Thymus (tissue), 11 donors: ENCODE data around the gene TMED8. TPM values are rescaled to one million over a fixed set of nuclear protein-coding genes. Genes with fewer than 3 reads are reported as not detected.
"Not testable (repeated sequence)": the region's sequence is repeated elsewhere in the genome, so short reads cannot be mapped to it uniquely, and the experiment has no call there.

Source experiments
- DNase-seq, 9 donors: peaks; one replicate each; pipeline ENCODE4 v3.0.0-alpha.2; 2013; ENCODE audit warnings: low spot score in 9 of 9, low read depth in 6 of 9, missing footprints in 1 of 9
- H3K27ac ChIP-seq, 2 donors: one replicate each; pipeline ENCODE4 v1.5.1; 2013; ENCODE audit warnings: control low read depth in 1 of 2, low read depth in 1 of 2, low read length in 1 of 2, mild to moderate bottlenecking in 1 of 2, moderate library complexity in 1 of 2
- H3K27me3 ChIP-seq, 2 donors: one replicate each; pipeline ENCODE4 v1.5.1; 2013; ENCODE audit warnings: low read length in 1 of 2; ENCODE audit not compliant: control insufficient read depth in 2 of 2, insufficient read depth in 1 of 2
- H3K36me3 ChIP-seq, 2 donors: one replicate each; pipeline ENCODE4 v1.5.1; 2013; ENCODE audit warnings: low read length in 1 of 2, mild to moderate bottlenecking in 1 of 2, moderate library complexity in 1 of 2; ENCODE audit not compliant: control insufficient read depth in 2 of 2, insufficient read depth in 2 of 2
- H3K4me1 ChIP-seq, 2 donors: one replicate each; pipeline ENCODE4 v1.5.1; 2013; ENCODE audit warnings: low read length in 2 of 2; ENCODE audit not compliant: control insufficient read depth in 2 of 2, insufficient read depth in 2 of 2
- H3K4me3 ChIP-seq, 2 donors: one replicate each; pipeline ENCODE4 v1.5.1; 2013; ENCODE audit warnings: low read length in 2 of 2, control low read depth in 1 of 2, mild to moderate bottlenecking in 1 of 2
- H3K9me3 ChIP-seq, 2 donors: one replicate each; pipeline ENCODE4 v1.5.1; 2013; ENCODE audit warnings: low read length in 1 of 2, mild to moderate bottlenecking in 1 of 2; ENCODE audit not compliant: control insufficient read depth in 2 of 2, insufficient read depth in 1 of 2
- WGBS: extraction: QIAGEN DNeasy Blood & Tissue Kit; methylation state at CpG from one replicate; pipeline ENCODE4 v1.1.7; 2013; 5-methylcytosine and 5-hydroxymethylcytosine counted together
- polyA plus RNA-seq: library from polyadenylated mRNA; stranded (reverse); fragments of 200-250 nt; gene quantifications from one replicate; pipeline ENCODE4 v1.2.3, GENCODE V29; 2013
- total RNA-seq: library from RNA; stranded (reverse); fragments of 120-200 nt; gene quantifications from one replicate; pipeline ENCODE4 v1.2.4, GENCODE V29; 2013
- donor health status: healthy.

Gene TMED8
- total and polyA plus RNA-seq, 2 donors = 7.0 to 10.0 TPM

- Histone ChIP-seq H3K4me3 (no peak overlapping the region), H3K9me3 (no peaks in the 10 kb centered on the region), H3K27ac (no peak overlapping the region), H3K4me1 (peaks cover 3 to 12% of the 10 kb centered on the region in 2 donors), H3K27me3 (no peaks in the 10 kb centered on the region), H3K36me3 (no peaks in the 10 kb centered on the region)
- no peak for DNase-seq
- 98% methylated on average over 5 of the region's 5 CpGs for WGBS
These were observed 53.9 kb downstream of the TMED8 start for GRCh38 chr14:77322951-77323350.

DNA sequence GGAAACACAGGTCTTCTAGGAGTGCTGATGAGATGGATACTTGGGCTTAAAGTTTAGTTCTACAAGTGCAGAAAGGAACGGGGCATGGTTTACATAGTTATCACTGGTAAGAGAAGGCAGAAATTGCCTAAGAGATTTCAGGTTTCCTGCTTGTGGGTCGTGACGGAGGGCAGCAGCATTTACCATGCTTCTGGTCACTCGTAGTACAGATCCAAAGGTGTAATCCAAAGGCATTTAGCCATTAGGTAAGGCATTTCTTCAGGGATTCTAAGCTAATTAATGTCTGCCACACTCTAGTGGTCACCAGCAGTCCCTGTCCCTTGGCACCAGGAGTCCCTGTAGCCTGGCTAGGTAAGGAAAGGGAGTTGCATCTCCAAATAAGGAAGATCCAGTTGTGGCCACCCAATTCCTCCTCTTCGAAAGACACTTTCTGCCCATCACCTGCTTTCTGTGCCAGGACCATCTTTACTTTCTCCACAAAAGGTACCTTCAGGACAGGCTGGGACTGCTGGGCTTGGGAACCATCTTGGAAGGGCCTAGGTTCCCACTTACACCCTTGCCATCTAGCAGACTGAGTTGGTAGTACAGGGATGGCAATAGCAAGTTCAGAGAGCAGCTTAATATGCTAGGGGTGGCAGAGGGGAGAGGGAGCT is 54.5 kb downstream of the TMED8 start:
- 95% methylated on average over 5 of the region's 5 CpGs for WGBS
- H3K27ac ChIP-seq = peak overlapping the region in 1 of 2 donors; percentile 33

DNA sequence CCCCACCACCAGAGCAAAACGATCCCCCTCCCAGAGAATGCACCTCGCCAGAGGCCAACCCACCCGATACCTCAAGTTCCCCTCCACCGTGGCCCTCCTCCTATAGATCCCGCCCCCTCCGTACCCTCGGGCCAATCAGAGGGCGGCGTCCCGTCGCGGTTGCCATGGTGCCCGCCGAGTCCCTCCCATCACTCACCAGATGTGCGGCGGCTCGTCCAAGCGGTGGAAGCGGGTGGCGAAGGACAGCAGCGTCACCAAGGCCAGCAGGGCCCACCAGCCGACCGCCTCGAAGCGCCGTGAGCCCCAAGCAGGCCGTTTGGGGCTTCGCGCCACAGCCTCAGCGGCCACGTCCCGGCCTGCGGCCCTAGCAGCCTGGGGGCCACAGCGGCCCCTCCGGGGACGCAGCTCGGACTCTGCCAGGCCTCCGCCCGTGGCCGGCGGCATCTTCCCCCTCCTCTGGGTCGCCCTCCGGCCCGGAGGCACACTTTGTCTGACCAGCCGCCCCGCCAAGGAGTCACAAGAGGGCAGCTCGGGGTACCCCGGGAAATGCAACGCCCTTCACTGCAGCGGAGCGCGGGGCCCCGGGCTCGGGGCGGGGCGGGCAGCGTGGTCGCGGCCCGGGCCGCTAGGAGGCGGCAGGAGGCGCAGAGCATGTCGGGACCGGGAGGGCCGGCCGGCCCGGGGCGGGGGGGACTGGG is 56.5 kb downstream of the TMED8 start, which contains the start of gene POMT2:
POMT2 (minus strand) TSS at position 646 of the 698 bp plus-strand sequence; CDS start at position 444, 202 bp downstream.
- peaks cover 3 to 12% of the 10 kb centered on the region in 2 donors for H3K4me1 ChIP-seq
- peak; percentile 67 to 94 (median 84) for DNase-seq
- H3K9me3 ChIP-seq = no peaks in the 10 kb centered on the region
- peak within 1 kb of the TSS; percentile 100 for H3K27ac ChIP-seq
- H3K4me3 ChIP-seq = peak within 1 kb of the TSS; percentile 90 to 91
- H3K27me3 ChIP-seq = no peaks in the 10 kb centered on the region
- under 1% methylated on average over 69 of the region's 69 CpGs for WGBS
- no peaks in the 10 kb centered on the region for H3K36me3 ChIP-seq

More for the DNA sequence above, 54.5 kb downstream of the TMED8 start:
- Histone ChIP-seq H3K4me3 (peak overlapping the region; percentile 90 to 91), H3K27me3 (no peaks in the 10 kb centered on the region), H3K4me1 (peaks cover 3 to 12% of the 10 kb centered on the region in 2 donors), H3K36me3 (no peaks in the 10 kb centered on the region), H3K9me3 (no peaks in the 10 kb centered on the region)
- no peak for DNase-seq

- H3K27me3 ChIP-seq = no peaks in the 10 kb centered on the region
- 90% methylated on average over 5 of the region's 5 CpGs for WGBS
- H3K27ac ChIP-seq = peak overlapping the region in 1 of 2 donors; percentile 4
- peak in 1 of 9 donors; percentile 9 for DNase-seq
- no peaks in the 10 kb centered on the region for H3K36me3 ChIP-seq
- no peak overlapping the region for H3K4me3 ChIP-seq
- H3K9me3 ChIP-seq = no peaks in the 10 kb centered on the region
- peaks cover 3 to 12% of the 10 kb centered on the region in 2 donors for H3K4me1 ChIP-seq
These were observed 57.5 kb downstream of the TMED8 start for GRCh38 chr14:77319422-77319821.

GRCh38 chr14:77318756-77319155 is 58.1 kb downstream of the TMED8 start:
- H3K27ac ChIP-seq, H3K36me3 ChIP-seq, DNase-seq, H3K4me3 ChIP-seq, H3K27me3 ChIP-seq, H3K9me3 ChIP-seq: not testable (repeated sequence)
- WGBS = 96% methylated on average over 11 of the region's 11 CpGs
- H3K4me1 ChIP-seq = peaks cover 3 to 12% of the 10 kb centered on the region in 2 donors

- peaks cover 3 to 12% of the 10 kb centered on the region in 2 donors for H3K4me1 ChIP-seq
- no peak for DNase-seq
- 86% methylated on average over 5 of the region's 5 CpGs for WGBS
- no peaks in the 10 kb centered on the region for H3K27me3 ChIP-seq
- H3K36me3 ChIP-seq = no peaks in the 10 kb centered on the region
- H3K9me3 ChIP-seq = no peaks in the 10 kb centered on the region
- no peak overlapping the region for H3K27ac ChIP-seq
- H3K4me3 ChIP-seq = no peak overlapping the region
These were observed 58.8 kb downstream of the TMED8 start for GRCh38 chr14:77318006-77318553.

- Histone ChIP-seq H3K4me3 (no peak overlapping the region), H3K27me3 (no peaks in the 10 kb centered on the region), H3K27ac (no peak overlapping the region), H3K9me3 (no peaks in the 10 kb centered on the region), H3K4me1 (peaks cover 3 to 6% of the 10 kb centered on the region in 2 donors), H3K36me3 (no peaks in the 10 kb centered on the region)
- DNase-seq = no peak
- 94% methylated on average over 5 of the region's 5 CpGs for WGBS
These were observed 60.0 kb downstream of the TMED8 start for GRCh38 chr14:77316872-77317301.

DNA sequence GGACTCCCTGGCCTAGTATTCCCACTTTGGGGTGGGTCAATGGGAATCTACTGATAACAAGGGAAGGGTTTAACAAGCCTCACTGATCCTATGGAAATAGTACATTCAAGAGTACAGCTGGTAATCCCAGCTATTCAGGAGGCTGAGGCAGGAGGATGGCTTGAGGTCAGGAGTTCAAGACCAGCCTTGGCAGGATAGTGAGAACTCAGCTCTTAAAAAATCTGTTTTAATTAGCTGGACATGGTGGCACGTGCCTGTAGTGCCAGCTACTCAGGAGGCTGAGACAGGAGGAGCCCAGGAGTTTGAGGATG is 60.7 kb downstream of the TMED8 start:
- no peaks in the 10 kb centered on the region for H3K27me3 ChIP-seq
- H3K36me3 ChIP-seq = no peaks in the 10 kb centered on the region
- peaks cover 3 to 4% of the 10 kb centered on the region in 2 donors for H3K4me1 ChIP-seq
- DNase-seq = no peak
- H3K4me3 ChIP-seq = no peak overlapping the region
- WGBS = 76% methylated on average over 1 of the region's 1 CpG
- H3K9me3 ChIP-seq = no peaks in the 10 kb centered on the region
- no peak overlapping the region for H3K27ac ChIP-seq
